ENCODE results near the gene SUMO2.
"Not testable (repeated sequence)": the region's sequence is repeated elsewhere in the genome, so short reads cannot be mapped to it uniquely, and the experiment has no call there.

The SUMO2 gene

DNA sequence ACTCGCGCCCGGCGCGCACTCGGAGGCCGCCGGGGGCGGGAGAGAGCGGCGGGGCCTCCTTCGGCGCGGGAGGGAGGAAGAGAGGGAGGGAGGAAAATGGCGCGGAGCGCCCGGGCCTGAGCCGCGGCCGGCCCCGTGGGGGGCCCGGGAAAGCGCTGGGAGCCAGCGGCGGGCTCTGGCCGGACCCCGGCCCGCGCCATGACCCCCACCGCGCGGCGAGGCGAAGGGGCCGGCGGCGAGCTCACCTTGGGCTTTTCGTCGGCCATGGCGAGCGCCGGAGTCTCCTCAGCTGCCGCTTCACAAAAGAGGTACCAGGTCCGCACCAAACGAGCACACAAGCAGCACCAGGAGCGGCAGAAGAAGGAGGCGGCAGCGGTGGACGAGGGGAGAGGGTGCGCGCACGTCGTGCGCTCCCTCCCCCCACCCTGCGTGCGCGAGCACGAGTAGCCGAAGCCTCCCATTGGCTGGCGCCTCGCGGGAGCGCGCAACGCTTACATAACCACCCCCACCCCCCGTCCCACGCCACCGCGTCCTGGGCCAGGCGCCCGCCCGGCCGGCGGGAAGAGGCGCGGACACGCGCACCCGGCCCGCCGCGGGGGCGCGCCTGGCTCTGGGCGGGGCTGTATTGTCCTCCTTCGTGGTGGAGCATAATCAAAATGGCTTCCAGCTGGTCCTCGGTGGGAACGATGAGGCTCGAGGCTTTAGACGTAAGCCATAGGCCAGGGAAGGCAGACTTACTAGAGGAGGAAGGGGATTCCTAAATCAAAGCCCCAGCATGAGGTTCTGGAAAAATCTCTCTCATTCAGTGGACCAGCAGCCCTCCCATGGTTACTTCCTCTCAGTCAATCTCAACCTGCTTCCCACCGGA is at the start of gene SUMO2:
TSS of gene SUMO2 (minus strand) at position 391 of the 868 bp plus-strand sequence. CDS start at position 266, 125 bp downstream.
- peak; percentile 91 to 95 (median 94) for DNase-seq (ENCODE audit: low read depth in 2 of 3, low spot score in 2 of 3)

DNA sequence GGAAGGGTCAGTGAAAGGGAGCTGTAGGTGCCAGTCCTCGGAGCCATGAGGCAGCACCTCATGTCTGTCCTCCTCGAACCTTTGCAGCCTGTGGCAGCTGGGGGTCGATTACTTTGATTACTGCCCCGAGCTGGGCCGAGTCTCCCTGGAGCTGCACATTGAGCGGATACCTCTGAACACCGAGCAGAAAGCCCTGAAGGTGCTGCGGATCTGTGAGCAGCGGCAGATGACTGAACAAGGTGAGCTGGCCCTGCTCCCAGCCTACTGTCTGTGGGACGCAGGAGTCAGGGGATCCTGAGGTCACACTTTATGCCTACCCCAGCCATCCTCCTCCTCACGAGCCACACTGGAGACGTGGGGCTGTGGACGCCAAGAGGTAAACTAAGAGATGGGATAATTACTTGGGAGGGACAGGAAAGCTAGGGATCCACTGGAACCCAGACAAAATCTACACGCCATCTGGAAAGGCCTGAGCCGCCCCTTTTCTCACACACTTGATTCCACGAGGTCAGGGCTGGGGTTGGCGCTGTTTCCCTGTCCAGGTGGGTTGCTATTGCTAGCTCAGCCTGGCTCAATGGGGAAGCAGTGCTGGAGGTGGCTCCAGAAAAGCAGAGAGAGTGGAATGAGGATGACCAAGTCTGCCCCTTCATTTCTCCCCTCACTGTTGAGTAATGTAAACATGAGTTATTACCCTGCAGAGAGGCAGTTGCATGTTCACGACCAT is 49.1 kb upstream of the SUMO2 start:
- no peak for DNase-seq (ENCODE audit: low read depth in 2 of 3, low spot score in 2 of 3)

DNA sequence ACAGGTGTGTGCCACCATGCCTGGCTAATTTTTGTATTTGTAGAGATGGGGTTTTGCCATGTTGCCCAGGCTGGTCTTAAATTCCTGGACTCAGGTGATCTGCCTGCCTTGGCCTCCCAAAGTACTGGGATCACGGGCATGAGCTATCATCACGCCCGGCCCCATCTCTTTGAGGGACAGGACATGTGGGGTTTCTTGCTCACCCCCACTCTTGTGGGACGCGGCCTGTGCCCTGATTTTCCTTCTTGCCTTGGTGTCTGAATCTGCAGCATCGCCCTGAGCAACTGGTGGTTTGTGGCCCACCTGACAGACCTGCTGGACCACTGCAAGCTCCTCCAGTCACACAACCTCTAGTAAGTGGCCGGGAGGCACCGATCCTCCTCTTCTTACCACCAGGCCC is 48.3 kb upstream of the SUMO2 start:
- DNase-seq (ENCODE audit: low read depth in 2 of 3, low spot score in 2 of 3) = no peak

DNA sequence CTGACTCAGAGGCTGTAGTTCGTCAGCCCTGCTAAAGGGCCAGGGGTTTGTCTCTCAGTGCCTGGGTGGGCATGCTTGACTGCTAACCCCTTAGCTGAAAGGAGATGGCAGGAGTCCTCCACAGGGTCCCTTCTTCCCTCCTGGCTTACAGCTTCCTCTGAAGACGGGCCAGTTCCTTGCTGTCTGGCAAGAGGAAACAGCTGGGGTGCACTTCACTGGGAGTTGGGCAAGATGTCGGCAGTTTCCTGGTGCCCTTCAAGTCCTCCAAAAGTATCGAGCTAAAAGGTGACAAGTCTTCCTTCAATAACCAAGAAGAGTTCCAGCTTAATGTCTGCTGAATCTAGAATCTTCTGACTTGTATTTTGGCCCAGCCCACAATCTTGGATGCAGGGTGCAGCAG is 46.1 kb upstream of the SUMO2 start:
- DNase-seq (ENCODE audit: low read depth in 2 of 3, low spot score in 2 of 3) = no peak

GRCh38 chr17:75228305-75228704 is 45.5 kb upstream of the SUMO2 start:
- no peak for DNase-seq (ENCODE audit: low read depth in 2 of 3, low spot score in 2 of 3)

GRCh38 chr17:75227729-75228128 is 45.0 kb upstream of the SUMO2 start:
- no peak for DNase-seq (ENCODE audit: low read depth in 2 of 3, low spot score in 2 of 3)

GRCh38 chr17:75225016-75225415 is 42.3 kb upstream of the SUMO2 start:
- no peak for DNase-seq (ENCODE audit: low read depth in 2 of 3, low spot score in 2 of 3)

- no peak for DNase-seq (ENCODE audit: low read depth in 2 of 3, low spot score in 2 of 3)
These were observed 37.1 kb upstream of the SUMO2 start for GRCh38 chr17:75219815-75220214.

DNA sequence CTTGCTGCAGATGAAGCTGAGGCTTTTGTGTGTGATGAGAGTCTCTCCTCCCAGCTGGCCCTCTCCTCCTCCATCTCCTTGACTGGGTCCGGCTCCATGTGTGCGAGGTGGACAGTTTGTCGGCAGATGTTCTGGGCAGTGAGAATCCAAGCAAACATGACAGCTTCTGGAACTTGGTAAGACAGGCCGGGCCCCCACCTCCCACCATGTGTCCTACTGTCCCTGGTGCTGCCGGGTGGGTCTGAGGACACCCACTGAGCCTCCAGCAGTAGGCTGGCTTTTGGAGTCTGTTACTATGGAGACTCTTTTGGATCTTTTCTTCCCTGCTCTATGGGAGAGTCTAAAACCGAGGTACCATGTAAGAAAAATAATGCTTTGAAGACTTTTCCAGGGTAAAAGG is 35.4 kb upstream of the SUMO2 start:
- no peak for DNase-seq (ENCODE audit: low read depth in 2 of 3, low spot score in 2 of 3)

DNA sequence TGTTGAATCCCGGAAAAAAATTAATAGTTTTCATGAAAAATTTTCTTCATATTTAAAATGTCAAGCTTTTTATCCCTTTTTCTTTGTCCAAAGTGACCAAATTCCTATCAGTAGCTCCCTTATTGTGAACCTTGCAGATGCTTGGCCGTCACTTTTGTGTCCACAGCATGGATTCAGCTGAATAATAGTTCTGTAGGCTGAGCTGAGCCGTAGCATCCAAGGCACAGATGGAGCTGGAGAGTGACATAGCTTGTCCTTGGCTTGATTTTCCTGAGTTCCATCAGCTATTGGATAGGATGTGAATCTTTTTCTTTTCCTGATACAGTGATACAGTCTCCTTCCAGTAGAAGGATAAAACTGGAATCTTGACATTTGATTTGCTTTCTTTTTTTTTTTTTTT is 26.3 kb upstream of the SUMO2 start:
- DNase-seq (ENCODE audit: low read depth in 2 of 3, low spot score in 2 of 3) = no peak

DNA sequence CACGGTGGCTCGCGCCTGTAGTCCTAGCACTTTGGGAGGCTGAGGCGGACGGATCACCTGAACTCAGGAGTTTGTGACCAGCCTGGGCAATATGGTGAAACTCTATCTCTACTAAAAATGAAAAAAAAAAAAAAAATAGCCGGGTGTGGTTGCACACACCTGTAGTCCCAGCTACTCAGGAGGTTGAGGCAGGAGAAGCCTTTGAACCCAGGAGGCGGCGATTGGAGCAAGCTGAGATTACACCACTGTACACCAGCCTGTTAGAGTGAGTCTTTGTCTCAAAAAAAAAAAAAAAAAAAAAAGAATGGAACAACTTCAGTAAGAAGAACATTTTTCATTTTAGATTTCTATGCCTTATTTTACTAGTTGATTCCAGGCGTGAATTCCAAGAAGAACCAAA is 25.4 kb upstream of the SUMO2 start:
- no peak for DNase-seq (ENCODE audit: low read depth in 2 of 3, low spot score in 2 of 3)

GRCh38 chr17:75207760-75208159 is 25.0 kb upstream of the SUMO2 start:
- no peak for DNase-seq (ENCODE audit: low read depth in 2 of 3, low spot score in 2 of 3)

DNA sequence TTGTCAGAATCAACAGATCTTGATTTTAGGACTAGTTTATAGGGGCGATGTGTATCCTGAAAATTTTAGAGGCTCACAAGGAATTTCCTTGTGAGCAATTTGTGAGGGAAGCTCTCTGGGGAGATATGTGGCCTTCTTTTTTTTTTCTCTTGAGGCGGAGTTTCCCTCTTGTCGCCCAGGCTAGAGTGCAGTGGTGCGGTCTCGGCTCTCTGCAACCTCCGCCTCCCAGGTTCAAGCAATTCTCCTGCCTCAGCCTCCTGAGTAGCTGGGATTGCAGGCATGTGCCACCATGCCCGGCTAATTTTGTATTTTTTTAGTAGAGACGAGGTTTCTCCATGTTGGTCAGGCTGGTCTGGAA is 24.3 kb upstream of the SUMO2 start:
- DNase-seq (ENCODE audit: low read depth in 2 of 3, low spot score in 2 of 3) = not testable (repeated sequence)

DNA sequence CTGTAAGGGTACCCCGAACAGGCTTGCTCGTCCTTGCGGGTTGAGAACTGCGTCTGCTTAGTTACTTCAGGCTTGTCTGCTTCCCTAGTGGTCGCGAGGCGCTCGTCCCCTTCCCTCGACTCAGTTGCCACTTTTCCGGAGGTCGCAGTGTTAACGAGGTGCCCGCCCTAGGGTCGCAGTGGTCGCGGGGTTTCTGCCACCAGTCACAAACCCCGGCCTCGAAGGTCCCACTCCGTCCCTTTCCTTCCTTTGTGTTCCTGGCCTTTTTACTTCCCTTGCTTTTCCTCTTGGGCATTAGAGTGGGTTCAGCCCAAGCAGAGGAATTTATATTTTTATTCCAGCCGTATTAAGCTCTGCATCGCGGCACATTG is 23.0 kb upstream of the SUMO2 start:
- no peak for DNase-seq (ENCODE audit: low read depth in 2 of 3, low spot score in 2 of 3)

DNA sequence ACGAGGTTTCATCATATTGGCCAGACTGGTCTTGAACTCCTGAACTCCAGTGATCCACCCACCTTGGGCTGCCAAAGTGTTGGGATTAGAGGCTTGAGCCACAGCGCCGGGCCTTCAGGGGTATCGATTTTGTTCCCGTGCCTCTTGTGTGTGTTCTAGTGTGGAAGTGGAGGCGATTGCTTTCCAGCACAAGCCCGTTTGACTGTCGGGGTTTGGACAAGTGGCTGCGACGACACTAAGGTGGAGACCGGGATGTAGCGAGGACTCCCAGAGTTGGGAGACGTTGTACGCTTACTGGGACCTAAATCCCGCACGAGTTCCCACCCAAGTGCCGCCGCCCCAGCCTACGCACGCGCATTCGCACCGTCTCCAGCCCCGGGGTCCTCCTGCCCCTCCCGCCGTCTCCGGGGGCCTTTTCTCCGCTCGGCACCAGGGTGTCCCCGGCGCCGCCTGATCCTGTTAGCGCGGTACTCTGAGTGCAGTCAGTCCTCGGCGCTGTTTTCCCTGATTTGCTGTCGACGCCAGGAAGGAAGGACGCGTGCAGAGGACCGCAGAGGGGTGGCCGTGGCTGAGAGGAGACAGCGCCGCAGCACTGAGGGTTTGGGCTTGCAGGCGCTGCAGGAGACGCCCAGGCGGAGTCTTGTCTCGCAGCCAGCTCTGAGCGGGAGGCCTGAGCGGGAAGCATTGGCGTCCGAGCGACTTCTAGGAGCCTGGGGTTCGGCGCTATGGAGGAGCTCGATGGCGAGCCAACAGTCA is 22.5 kb upstream of the SUMO2 start, which contains the start of gene NUP85:
TSS of gene NUP85 (plus strand) at position 643 of the 756 bp plus-strand sequence. CDS start at position 726, 83 bp downstream.
- DNase-seq (ENCODE audit: low read depth in 2 of 3, low spot score in 2 of 3) = peak; percentile 88 to 92 (median 88)

DNA sequence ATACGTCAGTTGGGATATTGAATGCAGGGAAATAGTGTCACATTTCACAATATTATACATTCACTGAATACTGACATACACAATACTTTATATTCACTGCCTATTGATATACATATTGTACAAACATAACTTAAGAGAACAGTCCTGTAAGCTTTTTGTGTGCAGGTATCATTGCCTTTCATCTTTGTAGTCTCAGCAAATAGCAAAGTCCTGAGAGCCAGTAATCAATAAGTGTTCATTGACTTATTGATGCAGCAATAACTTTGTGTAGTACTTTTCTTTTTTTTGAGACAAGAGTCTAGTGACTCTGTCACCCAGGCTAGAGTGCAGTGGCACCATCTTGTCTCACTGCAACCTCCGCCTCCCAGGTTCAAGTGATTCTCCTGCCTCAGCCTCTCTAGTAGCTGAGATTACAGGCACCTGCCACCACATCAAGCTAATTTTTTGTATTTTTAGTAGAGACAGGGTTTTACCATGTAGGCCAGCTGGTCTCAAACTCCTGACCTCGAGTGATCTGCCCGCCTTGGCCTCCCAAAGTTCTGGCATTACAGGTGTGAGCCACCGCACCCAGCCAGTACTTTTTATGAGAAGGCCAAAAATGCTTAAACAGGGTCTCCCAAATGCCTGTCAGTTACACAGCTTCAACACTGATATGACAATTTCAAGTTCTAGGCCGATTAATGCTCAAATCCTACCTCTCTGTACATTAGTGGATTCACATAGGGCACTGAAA is 17.3 kb upstream of the SUMO2 start:
- no peak for DNase-seq (ENCODE audit: low read depth in 2 of 3, low spot score in 2 of 3)

DNA sequence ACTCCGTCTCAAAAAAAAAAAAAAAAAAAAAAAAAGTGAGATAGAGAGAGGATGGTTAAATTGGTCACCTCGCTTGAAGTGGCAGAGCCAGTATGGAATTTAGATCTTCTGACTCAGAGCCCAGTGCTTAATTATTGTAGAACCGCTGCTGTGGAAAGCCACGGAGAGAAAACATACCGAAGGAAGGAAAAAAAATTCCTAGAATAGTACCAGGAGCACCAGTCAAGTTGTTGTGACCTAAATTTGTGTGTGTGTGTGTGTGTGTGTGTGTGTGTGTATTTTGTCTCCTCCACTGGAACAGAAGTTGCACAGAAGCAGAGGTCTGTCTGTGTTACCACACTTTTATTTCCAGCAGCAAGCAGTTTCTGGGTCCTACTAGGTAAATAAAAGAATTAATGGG is 12.1 kb upstream of the SUMO2 start:
- DNase-seq (ENCODE audit: low read depth in 2 of 3, low spot score in 2 of 3) = no peak

DNA sequence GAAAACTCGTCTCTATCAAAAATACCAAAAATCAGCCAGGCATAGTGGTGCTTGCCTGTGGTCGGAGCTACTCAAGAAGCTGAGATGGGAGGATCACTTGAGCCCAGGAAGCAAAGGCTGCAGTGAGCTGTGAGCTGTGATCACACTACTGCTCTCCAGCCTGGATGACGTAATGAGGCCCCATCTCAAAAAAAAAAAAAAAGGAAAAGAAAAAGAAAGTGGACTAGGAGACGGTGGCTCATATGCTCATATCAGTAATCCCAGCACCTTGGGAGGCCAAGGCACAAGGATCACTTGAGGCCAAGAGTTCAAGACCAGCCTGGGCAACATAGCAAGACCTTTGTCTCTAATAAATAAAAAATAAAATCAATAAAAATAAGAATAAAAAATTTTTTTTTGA is 8.8 kb upstream of the SUMO2 start:
- DNase-seq (ENCODE audit: low read depth in 2 of 3, low spot score in 2 of 3) = no peak

DNA sequence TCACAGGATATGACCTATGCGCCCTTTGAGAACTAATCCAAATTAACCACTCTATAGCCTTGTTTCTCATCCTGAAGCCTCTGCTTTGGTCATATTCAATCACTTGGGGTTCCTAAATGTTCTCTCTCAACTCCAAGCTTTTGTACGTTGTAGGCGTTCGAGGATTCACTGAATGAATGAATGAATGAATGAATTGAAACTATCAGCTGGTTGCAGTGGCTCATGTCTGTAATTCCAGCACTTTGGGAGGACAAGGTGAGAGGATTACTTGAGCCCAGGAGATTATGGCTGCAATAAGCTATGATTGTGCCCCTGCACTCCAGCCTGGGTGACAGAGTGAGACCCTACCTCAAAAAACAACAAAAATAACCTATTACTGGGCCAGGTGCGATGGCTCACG is 5.9 kb upstream of the SUMO2 start:
- DNase-seq (ENCODE audit: low read depth in 2 of 3, low spot score in 2 of 3) = no peak

- DNase-seq (ENCODE audit: low read depth in 2 of 3, low spot score in 2 of 3) = no peak
These were observed 1.5 kb upstream of the SUMO2 start for GRCh38 chr17:75183999-75184884.
